ENCODE measurements around the gene RCAN1. TPM values are rescaled to one million over a fixed set of nuclear protein-coding genes. Genes with fewer than 3 reads are reported as not detected.

The RCAN1 gene
- total and polyA plus RNA-seq, 2 of the 8 experiments (the other 6 are each of a cell fraction or from before 2014, with no cell fraction given), result 1.7 to 6.4 TPM

GRCh38 chr21:34552360-34553098 lies 62.4 kb downstream of the RCAN1 start:
- Histone ChIP-seq H3K56ac (replicated peaks; ENCODE audit: insufficient read length, low read depth, low read length) (no peak overlapping the region), H3K36me3 (ENCODE audit: control insufficient read depth in 2 of 4, insufficient read depth in 4 of 4, low read length in 3 of 4) (peaks cover 0 to 2% (median 0%) of the 10 kb centered on the region in 4 experiments; a peak in 1 of 8 replicates), H3K79me2 (ENCODE audit: control insufficient read depth in 1 of 2, insufficient read depth in 2 of 2, low read length in 2 of 2) (no peaks in the 10 kb centered on the region), H2BK20ac (ENCODE audit: low read length) (no peak overlapping the region), H3K27ac (ENCODE audit: low read depth, low read length) (no peak overlapping the region), H3K4me1 (replicated peaks in 1 of 4; ENCODE audit: control insufficient read depth in 3 of 4, insufficient read depth in 4 of 4, low read length in 3 of 4) (no peaks in the 10 kb centered on the region), H3K79me1 (ENCODE audit: low read depth, low read length) (no peaks in the 10 kb centered on the region), H4K5ac (ENCODE audit: insufficient read length, low read depth, low read length) (no peak overlapping the region), H2BK5ac (ENCODE audit: low read depth, low read length) (no peak overlapping the region), H3K4me2 (ENCODE audit: insufficient read depth in 1 of 2, low read depth in 2 of 2, low read length in 2 of 2) (no peak overlapping the region), H4K91ac (replicated peaks; ENCODE audit: insufficient read length, low read length) (no peak overlapping the region), H3K4ac (replicated peaks; ENCODE audit: insufficient read length, low read depth, low read length) (no peak overlapping the region), H4K20me1 (replicated peaks in 1 of 2; ENCODE audit: control insufficient read depth in 1 of 2, insufficient read depth in 2 of 2, low read length in 2 of 2) (no peaks in the 10 kb centered on the region), H2BK120ac (replicated peaks; ENCODE audit: low read depth, low read length) (no peak overlapping the region), H2BK15ac (ENCODE audit: low read length) (no peak overlapping the region), H3K23me2 (ENCODE audit: low read depth, low read length) (no peaks in the 10 kb centered on the region), H3K18ac (ENCODE audit: extremely low read depth, low read length) (no peak overlapping the region), H3K27me3 (replicated peaks in 1 of 4; ENCODE audit: control insufficient read depth in 3 of 4, extremely low read depth in 1 of 4, insufficient read depth in 3 of 4, low read length in 3 of 4) (no peaks in the 10 kb centered on the region), H3K9me3 (ENCODE audit: insufficient read depth in 2 of 2, low read depth in 1 of 2, low read length in 1 of 2) (peaks cover 8 to 16% of the 10 kb centered on the region in 2 experiments; a peak in 2 of 4 replicates), H2AFZ (ENCODE audit: low read length) (no peak overlapping the region), H2BK12ac (ENCODE audit: low read depth, low read length) (no peak overlapping the region), H2AK5ac (ENCODE audit: low read depth, low read length) (no peak overlapping the region), H3K9ac (replicated peaks in 1 of 4; ENCODE audit: extremely low read depth in 1 of 4, low read depth in 3 of 4, low read length in 3 of 4) (no peak overlapping the region), H3K14ac (ENCODE audit: insufficient read length) (no peak overlapping the region), H4K8ac (ENCODE audit: extremely low read depth, insufficient read depth, low read length) (no peak overlapping the region), H3K23ac (ENCODE audit: insufficient read length) (no peak overlapping the region), H3K4me3 (ENCODE audit: extremely low read depth in 1 of 4, insufficient read depth in 2 of 4, low read depth in 3 of 4, low read length in 4 of 4) (no peak overlapping the region)
- ChIA-PET CTCF (ENCODE audit: partially characterized antibody) (interaction anchor here (0.7 to 1.5 kb wide), 4 partner anchors 30 to 185 kb away, joined by 3 to 5 read pairs (median 4); no protein-coding TSS in a partner anchor), POLR2A (ENCODE audit: partially characterized antibody) (interaction anchor here (0.6 kb wide), 1 partner anchor 79 kb away, joined by 4 read pairs; no protein-coding TSS in a partner anchor)
- FAIRE-seq, result no peak
- DNase-seq (ENCODE audit: low read depth in 1 of 2, low spot score in 2 of 2), result no peak
- 94% methylated on average over 7 of the region's 7 CpGs; no CpG with 5 or more reads in 1 of the 2 experiments for WGBS, 2 experiments (ENCODE audit: extremely low coverage in 1 of 2, insufficient coverage in 1 of 2, insufficient read length in 1 of 2, insufficient replicate concordance in 2 of 2, low coverage in 1 of 2, low lambda C conversion rate in 2 of 2, missing lambda C conversion rate in 1 of 2)
- TF ChIP-seq FOSL1 (IDR thresholded peaks at IDR 0.05; ENCODE audit: insufficient read depth, low read depth, low read length) (no peak), SP4 (IDR thresholded peaks at IDR 0.05; ENCODE audit: low read length) (no peak), CHD1 (IDR thresholded peaks at IDR 0.05; ENCODE audit: low read depth, low read length) (no peak), SUZ12 (IDR thresholded peaks at IDR 0.05; ENCODE audit: low read length) (no peak), NRF1 (IDR thresholded peaks at IDR 0.05; ENCODE audit: low read depth, low read length) (no peak), POLR2AphosphoS5 (IDR thresholded peaks at IDR 0.05; ENCODE audit: low read depth, low read length) (no peak), POU5F1 (IDR thresholded peaks at IDR 0.05; ENCODE audit: low read depth, low read length) (no peak), BACH1 (IDR thresholded peaks at IDR 0.05; ENCODE audit: low read length) (no peak), PHF8 (conservative IDR thresholded peaks at IDR 0.05; ENCODE audit: low read depth, low read length) (no peak), SIRT6 (IDR thresholded peaks at IDR 0.05; ENCODE audit: low read length) (no peak), KDM1A (IDR thresholded peaks at IDR 0.05; ENCODE audit: borderline replicate concordance, low read length) (no peak), JUN (IDR thresholded peaks at IDR 0.05; ENCODE audit: low read depth, low read length) (no peak), GABPA (IDR thresholded peaks at IDR 0.05; ENCODE audit: borderline replicate concordance, insufficient read depth, low read length) (no peak)
